NOMO-1 treated with DMSO at 0.1 percent for 48 hours (cell line): ENCODE measurements around the gene SMAD1.
"Not testable (repeated sequence)": the region's sequence is repeated elsewhere in the genome, so short reads cannot be mapped to it uniquely, and the experiment has no call there.

Source experiments
- DNase-seq: peaks from one replicate; lab custom pipeline; 2025; ENCODE audit not compliant: unreplicated experiment; lab: John Stamatoyannopoulos, UW

SMAD1 gene

DNA sequence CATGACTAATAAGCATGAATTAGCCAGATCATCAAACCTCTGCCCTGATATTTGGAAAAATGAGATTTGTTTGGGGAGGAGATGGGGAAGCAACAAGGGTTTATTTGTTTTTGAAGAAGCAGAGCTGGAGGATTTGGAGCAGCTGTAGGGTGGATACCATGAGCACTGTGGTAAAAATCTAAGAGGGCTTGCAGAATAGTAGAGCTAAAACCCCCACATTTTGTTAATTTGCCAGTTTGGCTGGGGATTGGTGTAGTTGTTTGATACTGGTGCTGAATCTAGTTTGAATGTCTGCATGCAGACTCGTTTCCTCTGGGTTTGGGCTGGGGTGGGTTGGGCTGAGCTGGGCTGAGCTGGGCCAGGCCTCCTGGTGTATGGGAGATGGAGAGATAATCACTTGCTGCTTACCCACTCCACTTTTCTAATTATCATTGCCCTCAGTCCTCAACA lies 43.7 kb downstream of the SMAD1 start:
- DNase-seq = no peak

DNA sequence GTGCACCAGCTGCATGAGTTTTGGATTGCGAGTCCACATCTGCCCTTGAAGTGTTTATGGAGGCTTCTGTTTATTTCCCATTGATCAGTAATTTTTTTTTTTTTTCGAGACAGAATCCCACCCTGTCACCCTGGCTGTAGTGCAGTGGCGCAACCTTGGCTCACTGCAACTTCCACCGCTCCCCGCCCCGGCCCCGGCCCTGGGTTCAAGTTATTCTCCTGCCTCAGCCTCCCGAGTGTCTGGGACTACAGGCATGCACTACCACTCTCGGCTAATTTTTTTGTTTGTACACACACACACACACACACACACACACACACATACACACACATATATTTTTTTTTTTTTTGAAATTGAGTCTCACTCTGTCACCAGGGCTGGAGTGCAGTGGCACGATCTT lies 46.1 kb downstream of the SMAD1 start:
- no peak for DNase-seq

DNA sequence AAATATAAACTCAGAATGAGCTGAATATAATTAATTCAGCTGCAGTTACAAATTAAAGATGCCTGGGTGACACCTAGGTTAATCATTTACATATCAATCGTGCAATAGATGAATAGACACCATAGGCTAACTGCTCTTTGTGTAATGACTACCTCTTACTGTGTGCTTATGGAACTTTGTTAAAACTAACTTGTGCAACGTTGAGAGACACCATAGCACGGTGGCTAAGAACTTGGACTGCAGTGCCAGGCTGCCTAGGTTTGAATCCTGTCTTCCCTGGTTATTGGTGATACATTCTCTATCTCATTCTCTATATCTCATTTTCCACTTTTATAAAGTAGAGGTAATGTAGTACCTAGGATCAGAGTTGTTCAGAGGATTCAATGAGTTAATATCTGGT lies 46.9 kb downstream of the SMAD1 start:
- no peak for DNase-seq

DNA sequence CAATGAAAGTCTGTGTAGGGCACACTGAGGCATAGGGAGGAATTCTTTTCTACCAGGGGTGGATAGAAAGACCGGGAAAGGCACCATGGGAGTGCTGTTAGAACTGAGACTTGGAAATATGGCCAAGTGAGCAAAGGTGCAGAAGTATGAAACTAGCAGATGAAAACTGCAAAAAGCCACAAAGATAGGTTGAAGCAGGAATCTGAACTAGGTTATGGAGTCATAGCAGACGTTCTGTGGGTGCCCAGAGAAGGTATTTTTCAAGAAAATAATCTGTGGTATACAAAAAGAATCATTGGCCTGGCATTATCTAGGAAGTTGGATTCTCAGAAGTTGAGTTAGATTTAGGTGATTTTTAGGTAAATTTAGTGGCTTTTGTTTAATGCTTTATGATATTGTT lies 48.5 kb downstream of the SMAD1 start:
- no peak for DNase-seq

DNA sequence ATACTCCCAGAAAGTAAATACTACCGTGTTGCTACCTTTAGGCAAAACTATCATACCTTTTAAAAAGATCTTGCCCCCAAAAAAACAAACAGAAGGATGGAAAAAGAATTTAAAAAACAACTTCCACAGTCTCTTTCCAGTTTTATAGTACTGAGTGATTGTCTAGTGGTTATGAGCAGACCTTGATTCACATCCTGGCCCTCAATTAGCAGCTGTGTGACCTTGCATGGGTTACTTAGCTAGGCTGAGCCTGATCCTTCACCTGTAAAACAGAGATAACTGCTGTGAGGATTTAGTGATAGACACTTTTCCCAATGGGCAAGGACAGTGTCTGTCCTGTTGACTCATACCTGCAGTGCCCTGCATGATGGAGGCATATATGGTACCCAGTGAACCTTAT lies 49.0 kb downstream of the SMAD1 start:
- DNase-seq = no peak

DNA sequence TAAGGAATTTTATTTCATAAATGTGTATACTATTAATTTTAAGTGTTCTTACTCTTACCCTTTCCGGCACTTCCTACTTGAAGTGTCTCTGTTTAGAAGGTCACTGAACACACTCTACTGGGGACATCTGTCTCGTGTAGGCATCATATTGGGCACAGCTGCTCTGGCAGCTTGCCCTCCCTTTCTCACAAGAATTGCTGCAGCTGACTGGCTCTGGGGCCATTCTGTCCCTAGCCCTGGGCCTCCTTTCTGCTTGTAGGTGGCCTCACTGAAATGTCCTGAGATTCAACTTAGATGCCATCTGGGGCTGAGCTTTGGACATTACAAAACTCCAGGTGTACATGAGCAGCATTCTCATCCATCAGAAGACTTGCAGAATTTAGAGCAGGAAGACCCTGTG lies 49.6 kb downstream of the SMAD1 start:
- no peak for DNase-seq

DNA sequence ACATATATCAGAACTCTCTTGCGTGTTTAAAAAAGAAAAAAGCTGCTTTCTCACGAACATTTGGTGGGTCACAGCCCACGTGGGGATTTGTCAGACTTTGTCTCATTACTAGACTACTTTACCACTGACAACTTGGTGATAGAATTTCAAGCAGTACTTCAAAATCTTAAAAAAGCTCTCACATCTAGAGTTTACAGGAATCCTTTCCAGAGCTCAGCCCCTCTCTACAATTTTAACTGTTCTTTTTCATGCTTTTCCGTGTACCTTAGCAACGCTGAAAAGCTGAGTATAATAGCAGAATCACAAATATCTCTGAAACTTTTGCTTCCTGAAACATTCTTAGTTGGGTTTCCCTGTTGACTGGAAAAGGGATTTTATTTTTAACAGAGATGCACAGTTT lies 50.2 kb downstream of the SMAD1 start:
- no peak for DNase-seq

DNA sequence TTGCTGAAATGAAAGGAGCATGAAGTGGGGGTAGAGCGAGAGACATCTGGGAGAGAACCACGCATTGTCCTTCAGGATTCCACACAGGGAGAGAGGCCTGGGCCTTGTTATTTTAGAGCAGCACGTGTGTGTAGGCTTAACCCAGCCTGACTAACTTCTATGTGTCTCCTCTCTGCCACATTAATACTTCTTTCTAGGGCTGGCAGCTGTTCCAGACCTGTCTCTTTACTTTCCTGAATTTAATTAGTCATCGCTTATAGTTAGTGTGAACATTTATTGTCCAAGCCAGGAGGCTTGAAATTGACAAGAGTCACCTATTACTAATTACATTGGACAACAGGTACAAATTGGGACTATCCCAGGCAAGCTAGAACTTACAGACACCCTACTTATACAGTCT lies 51.3 kb downstream of the SMAD1 start:
- no peak for DNase-seq

DNA sequence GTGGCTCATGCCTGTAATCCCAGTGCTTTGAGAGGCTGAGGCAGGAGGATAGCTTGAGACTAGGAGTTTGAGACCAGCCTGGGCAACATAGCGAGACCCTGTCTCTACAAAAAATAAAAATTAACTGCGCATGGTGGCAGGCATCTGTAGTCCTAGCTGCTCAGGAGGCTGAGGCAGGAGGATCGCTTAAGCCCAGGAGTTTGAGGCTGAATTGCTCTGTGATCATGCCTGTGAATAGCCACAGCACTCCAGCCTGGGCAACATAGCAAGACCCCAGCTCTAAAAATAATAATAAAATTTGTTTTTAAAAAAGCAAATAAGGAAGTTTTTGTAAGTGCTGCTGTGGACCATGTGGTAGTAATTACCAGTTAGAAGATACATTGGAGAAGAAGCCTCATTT lies 51.8 kb downstream of the SMAD1 start:
- not testable (repeated sequence) for DNase-seq

DNA sequence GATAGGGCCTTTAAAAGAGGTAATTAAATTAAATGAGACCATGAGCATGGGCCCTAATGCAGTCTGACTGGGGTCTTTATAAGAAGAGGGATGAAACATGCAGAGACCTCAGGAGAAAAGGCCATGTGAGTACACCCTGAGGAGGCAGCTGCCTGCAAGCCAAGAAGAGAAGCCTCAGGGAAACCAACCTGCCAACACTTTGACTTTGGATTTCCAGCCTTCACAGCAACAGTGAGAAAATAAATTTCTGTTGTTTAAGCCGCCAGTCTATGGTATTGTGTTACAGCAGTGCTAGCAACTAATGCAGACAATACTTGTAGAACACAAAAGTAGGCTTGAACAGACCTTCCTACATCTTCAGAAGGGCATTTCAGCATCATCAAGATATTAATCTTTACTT lies 52.3 kb downstream of the SMAD1 start:
- no peak for DNase-seq

DNA sequence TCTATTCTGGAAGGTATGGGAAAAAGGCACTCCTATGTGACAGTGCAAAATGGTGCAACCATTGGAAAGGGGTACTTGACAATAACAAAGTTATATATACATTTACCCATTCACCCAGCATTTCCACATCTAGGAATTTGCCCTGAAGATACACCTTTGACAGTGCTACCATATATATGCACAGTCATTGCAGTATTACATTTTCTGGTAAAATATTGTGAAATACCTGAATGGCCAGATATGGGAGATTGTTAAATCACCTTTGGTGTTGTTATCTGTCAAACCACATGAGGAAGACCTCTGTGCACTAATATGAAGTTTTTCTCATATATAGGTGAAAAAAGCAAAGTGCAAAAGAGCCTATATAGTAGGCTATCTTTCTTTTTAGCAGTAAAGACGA lies 53.5 kb downstream of the SMAD1 start:
- no peak for DNase-seq

DNA sequence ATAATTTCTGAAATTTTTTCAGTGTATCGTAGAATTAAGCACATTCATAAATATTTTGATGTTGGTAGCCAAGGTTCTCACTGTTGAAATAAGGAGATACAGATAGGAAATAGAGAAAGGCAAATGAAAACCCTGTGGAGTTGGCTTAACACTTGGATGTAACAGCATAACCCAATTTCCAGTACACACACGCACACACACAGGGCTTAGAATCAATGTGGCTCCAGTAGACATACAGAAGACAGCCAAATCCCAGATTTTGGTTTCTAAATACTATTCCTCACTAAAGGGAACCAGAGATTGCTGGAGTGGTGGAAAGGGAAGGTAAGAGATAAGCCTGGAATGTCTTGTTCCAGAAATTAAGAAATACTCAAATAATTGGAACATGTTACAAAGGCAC lies 54.4 kb downstream of the SMAD1 start:
- DNase-seq = no peak

DNA sequence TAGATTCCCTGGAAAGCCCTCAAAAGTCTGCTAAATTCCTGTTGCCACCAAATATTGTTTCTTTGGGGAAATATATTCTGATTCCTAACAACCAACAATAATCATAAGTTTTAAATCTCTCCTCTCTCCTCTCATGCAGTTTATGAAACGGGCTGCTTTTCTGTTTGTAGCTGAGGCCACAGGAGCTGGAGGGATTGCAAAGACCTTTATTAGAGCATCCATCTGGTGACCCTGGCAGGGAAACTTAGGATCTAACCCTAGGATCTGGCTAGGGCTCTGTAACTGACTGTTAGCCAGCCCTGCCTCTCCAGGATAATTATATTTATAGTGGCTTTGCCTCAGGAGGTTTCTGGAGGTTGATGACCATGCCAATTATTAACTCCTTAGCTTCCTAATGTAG lies 56.9 kb downstream of the SMAD1 start:
- no peak for DNase-seq

DNA sequence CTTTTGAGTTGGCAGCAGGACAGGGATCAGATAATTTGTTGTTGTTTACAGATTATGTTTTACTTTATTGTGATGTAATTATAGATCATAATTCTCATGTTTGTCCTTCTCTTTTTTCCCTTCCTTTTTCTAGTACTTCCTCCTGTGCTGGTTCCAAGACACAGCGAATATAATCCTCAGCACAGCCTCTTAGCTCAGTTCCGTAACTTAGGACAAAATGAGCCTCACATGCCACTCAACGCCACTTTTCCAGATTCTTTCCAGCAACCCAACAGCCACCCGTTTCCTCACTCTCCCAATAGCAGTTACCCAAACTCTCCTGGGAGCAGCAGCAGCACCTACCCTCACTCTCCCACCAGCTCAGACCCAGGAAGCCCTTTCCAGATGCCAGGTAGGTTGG lies 58.0 kb downstream of the SMAD1 start:
- DNase-seq = no peak

DNA sequence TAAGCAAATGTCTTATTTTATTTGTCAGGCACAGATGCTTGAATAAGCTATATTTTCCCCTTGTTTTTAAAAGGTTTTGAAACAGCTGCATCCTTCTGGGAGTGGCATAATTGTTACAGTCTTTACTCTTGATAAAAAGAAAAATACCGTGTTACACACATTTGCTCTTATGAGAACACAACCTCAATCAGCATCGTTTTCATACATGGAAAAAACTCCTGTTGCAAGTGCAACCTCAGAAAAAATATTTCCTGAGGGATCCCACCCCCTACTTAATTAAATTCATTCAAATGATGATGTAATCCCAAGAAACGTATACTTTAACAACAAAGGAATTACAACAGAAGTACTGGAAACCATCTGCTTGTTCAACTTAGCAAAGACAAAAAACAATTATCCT lies 58.6 kb downstream of the SMAD1 start:
- no peak for DNase-seq

DNA sequence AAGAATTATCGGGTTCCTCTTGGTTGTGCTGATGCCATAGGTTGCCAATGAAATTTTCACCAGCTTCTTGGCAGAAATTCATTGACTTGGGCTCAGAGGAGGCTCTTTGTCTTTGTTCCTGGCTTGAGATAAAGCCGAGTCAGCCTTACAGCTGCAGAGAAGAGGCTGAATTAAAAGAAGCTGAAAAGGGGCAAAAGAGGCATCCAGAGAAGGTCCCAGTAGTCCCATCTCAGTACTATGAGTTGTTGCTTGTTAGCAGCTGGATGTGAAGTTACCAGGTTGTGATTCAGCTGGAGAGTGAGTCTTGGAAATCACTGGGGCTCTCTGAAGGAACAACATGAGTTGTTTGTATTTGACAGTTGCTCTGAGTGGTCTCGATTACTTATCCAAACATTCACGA lies 59.7 kb downstream of the SMAD1 start:
- no peak for DNase-seq

DNA sequence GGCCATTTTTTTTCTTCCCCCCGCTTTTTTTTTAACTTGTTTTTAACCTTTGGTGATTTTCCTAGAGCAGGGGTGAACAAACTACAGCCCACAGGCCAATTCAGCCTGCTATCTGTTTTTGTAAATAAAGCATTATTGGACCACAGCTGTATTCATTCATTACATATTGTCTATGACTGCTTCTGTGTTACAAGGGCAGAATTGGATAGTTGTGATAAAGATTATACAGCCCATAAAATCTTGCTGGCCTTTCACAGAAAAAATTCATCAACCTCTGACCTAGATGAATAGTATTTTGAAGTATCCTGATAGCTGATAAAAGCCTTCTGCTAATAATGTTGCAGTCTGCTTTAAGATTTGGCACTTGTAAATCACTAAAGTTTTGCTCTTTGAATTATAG lies 63.4 kb downstream of the SMAD1 start:
- no peak for DNase-seq

DNA sequence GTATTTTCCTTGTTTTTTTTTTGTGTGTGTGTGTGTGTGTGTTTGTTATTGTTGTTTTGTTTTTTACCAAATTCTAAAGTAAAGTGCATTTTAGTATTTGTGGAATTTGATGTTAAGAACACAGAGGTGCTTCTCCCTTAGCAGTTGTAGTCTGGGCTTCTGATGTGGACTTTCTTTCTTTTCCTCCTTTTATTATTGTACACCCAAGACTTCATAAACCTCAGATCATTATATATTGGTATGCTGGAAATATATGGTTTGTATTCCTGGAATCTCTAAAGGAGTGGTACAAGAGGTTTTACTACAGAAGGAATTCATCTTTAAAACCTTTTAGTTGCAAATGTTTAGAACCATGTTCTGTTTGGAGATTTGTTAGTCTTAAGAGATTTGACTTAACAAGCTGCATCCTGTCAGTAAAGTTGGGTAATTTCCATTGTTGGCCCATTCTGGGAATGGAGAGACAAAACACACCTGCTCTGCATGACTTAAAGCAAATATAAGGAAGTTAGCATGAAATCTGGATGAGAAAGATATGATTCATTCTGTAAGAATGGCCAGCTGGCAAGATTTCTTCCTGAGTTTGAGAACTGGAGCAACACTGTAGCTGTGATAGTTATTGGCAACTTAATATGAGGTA lies 64.0 kb downstream of the SMAD1 start:
- no peak for DNase-seq

DNA sequence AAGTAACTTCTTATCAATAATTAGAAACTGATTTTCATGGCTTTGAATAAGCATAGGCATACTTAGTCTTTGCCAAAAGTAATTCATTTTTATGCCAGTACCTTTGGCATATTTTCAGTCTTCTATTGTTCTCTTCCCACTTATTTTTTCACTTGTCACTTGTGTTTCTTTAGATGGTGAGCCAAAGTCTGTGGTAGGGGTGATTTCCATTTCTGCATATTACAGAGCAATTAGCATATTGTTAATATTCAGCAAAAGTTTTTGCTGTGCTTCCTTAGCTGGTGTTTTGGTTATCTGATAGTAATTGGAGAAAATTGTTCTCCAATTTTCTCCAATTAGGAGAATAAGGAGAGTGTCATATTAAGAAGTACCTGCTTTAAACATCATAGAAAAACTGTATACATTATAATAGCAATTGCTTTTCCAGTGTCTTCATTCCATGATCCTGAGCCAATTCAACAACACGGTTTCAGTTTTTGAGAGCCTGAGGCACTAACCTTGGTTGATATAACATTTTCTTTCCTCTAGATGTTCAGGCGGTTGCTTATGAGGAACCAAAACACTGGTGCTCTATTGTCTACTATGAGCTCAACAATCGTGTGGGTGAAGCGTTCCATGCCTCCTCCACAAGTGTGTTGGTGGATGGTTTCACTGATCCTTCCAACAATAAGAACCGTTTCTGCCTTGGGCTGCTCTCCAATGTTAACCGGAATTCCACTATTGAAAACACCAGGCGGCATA lies 64.7 kb downstream of the SMAD1 start:
- DNase-seq = no peak

DNA sequence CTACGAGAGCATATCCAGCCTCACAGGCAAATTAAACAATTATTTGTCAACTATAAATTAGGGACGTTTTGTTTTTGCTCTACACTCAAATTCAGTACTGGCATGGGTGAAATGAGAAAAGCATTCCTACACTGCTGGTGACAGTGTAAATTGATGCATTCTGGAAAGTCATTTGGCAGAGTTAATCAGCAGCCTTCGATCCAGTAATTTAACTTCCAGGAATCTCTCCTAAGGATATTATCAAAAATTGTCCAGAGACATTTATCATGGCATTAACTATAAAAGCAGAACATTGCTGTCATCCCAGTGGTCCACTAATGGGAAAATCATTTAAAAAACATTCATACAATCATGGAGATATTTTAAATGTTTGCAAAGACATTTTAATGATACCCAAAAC lies 70.0 kb downstream of the SMAD1 start:
- no peak for DNase-seq

DNA sequence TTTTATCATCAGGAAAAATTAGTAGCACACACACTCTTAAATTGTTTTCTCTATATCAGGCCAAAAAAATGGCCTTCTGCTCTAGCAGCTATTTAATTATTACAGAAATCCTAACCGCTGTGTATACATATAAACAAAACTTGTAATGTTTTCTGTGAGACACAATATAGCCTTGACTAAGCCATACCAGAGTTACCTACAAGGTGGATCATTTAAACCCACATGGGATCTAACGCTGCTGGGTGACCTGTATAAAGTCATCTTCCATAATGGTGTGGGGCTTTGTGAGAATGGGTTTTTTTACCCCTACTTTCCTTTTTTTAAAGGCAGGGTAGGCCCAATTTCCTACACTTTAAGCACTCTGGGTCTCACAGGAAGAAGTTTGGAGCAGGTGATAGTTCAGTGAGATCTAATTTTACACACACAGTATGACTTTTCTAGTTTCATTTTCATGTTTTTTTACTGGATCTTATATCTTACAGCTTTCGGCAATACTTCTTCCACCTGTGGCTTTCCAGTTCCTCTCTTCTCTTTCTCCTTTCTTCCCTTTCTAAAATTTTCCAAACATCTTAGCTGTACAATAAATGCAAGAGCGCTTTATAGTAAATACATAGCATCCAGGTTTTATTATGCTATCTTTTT lies 70.6 kb downstream of the SMAD1 start:
- no peak for DNase-seq

DNA sequence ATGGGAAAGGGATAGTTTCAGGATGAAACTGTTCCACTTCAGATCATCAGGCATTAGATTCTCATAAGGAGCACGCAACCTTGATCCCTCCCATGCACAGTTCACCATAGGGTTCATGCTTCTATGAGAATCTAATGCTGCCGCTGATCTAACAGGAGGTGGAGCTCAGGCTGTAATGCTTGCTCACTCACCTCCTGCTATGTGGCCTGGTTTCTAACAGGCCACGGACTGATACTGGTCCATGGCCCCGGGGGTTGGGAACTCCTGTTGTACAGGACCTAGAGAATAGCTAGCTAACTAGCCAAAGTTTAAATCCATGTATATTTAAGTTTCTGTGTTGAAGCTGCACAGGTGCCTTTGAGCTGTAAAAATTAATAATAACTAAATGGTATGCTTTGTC lies 71.7 kb downstream of the SMAD1 start:
- DNase-seq = no peak

DNA sequence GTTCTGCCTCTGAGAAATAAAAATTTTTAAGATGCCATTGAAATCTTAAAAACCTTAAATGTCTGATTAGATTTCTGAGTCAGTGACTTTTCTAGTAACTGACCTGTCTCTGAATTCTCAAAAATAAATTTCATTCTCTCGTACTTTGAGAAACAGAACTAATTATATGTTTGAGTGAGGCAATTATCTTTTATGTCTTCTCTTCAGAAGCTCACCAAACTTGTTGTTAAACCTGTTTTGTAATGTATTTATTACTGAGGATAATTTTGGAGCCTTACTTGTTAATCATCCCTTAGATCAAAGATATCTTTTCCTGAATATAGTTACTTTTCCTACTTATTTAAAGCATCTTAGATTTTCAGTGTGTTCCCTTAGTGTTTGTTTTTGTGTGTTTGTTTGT lies 73.0 kb downstream of the SMAD1 start:
- DNase-seq = no peak
